ENCODE measurements around the gene WWC1. TPM values are rescaled to one million over a fixed set of nuclear protein-coding genes. Genes with fewer than 3 reads are reported as not detected.

WWC1 gene
- total RNA-seq, 4 donors from 2014 or later, result 0.51 TPM; not detected in 3

GRCh38 chr5:168400429-168401220, 109.2 kb downstream of the WWC1 start:
- intact Hi-C loops (cut with DNase I; ENCODE audit: low total_unique reads) (no loop called here), in situ Hi-C loops (cut with MboI; ENCODE audit: low sequenced_read_pairs in 4 of 4) (no loop called here)

GRCh38 chr5:168401226-168401625, 109.8 kb downstream of the WWC1 start:
- Histone ChIP-seq H3K4me3 (no peak overlapping the region), H3K4me1 (no peaks in the 10 kb centered on the region), H3K9me3 (no peaks in the 10 kb centered on the region), H3K36me3 (no peaks in the 10 kb centered on the region), H3K27ac (no peak overlapping the region), H3K27me3 (no peaks in the 10 kb centered on the region)
- in situ Hi-C loops (cut with MboI; ENCODE audit: low sequenced_read_pairs in 4 of 4), result no loop called here
- intact Hi-C loops (cut with DNase I; ENCODE audit: low total_unique reads), result no loop called here
- ATAC-seq (no peak), DNase-seq (no peak)
- TF ChIP-seq POLR2A (IDR thresholded peaks at IDR 0.05), result no peak
- no peak for TF ChIP-seq CTCF (IDR thresholded peaks at IDR 0.05 in 4 of 5, conservative IDR thresholded peaks at IDR 0.05 in 1 of 5)

More at GRCh38 chr5:168400429-168401220, 109.2 kb downstream of the WWC1 start:
- H3K4me1 ChIP-seq, result no peaks in the 10 kb centered on the region
- TF ChIP-seq CTCF (IDR thresholded peaks at IDR 0.05 in 4 of 5, conservative IDR thresholded peaks at IDR 0.05 in 1 of 5) (no peak), POLR2A (IDR thresholded peaks at IDR 0.05) (no peak)
- no peak for ATAC-seq
- H3K4me3 ChIP-seq, result no peak overlapping the region
- DNase-seq, result no peak
- no peak overlapping the region for H3K27ac ChIP-seq
- no peaks in the 10 kb centered on the region for H3K27me3 ChIP-seq
- no peaks in the 10 kb centered on the region for H3K36me3 ChIP-seq
- H3K9me3 ChIP-seq, result no peaks in the 10 kb centered on the region

GRCh38 chr5:168401880-168402279, 110.4 kb downstream of the WWC1 start:
- intact Hi-C loops (cut with DNase I; ENCODE audit: low total_unique reads), result no loop called here
- Histone ChIP-seq H3K27ac (no peak overlapping the region), H3K4me3 (no peak overlapping the region), H3K4me1 (no peaks in the 10 kb centered on the region), H3K27me3 (no peaks in the 10 kb centered on the region), H3K36me3 (no peaks in the 10 kb centered on the region), H3K9me3 (no peaks in the 10 kb centered on the region)
- DNase-seq, result no peak
- no peak for ATAC-seq
- in situ Hi-C loops (cut with MboI; ENCODE audit: low sequenced_read_pairs in 4 of 4), result no loop called here
- TF ChIP-seq CTCF (IDR thresholded peaks at IDR 0.05 in 4 of 5, conservative IDR thresholded peaks at IDR 0.05 in 1 of 5), result no peak
- TF ChIP-seq POLR2A (IDR thresholded peaks at IDR 0.05), result no peak

- no peaks in the 10 kb centered on the region for H3K36me3 ChIP-seq
- peaks cover 0 to 3% (median 0%) of the 10 kb centered on the region in 3 donors for H3K27me3 ChIP-seq
- DNase-seq, result no peak
- H3K4me1 ChIP-seq, result no peaks in the 10 kb centered on the region
- H3K27ac ChIP-seq, result no peak overlapping the region
- H3K9me3 ChIP-seq, result no peaks in the 10 kb centered on the region
- no peak overlapping the region for H3K4me3 ChIP-seq
- in situ Hi-C loops (cut with MboI; ENCODE audit: low sequenced_read_pairs in 4 of 4), result no loop called here
- intact Hi-C loops (cut with DNase I; ENCODE audit: low total_unique reads), result no loop called here
- TF ChIP-seq CTCF (IDR thresholded peaks at IDR 0.05 in 4 of 5, conservative IDR thresholded peaks at IDR 0.05 in 1 of 5) (no peak), POLR2A (IDR thresholded peaks at IDR 0.05) (no peak)
- no peak for ATAC-seq
Observed at GRCh38 chr5:168404365-168404764, 112.9 kb downstream of the WWC1 start.
